H1 (cell line): ENCODE measurements around the gene AIFM3. TPM values are rescaled to one million over a fixed set of nuclear protein-coding genes. Genes with fewer than 3 reads are reported as not detected.

Experiments used
- CTCF ChIA-PET: fragments of 300-600 bp; sonication (Branson Sonifier 250); formaldehyde crosslinking; loops from one replicate; lab custom pipeline; 2021; ENCODE audit not compliant: partially characterized antibody; lab: Charles Lee
- POLR2A ChIA-PET: fragments of 300-600 bp; sonication (Branson Sonifier 250); formaldehyde crosslinking; loops from one replicate; lab custom pipeline; 2021; ENCODE audit warnings: inconsistent platforms; ENCODE audit not compliant: partially characterized antibody; lab: Charles Lee
- DNase-seq, 2 experiments: peaks; one replicate each; pipeline versions ENCODE4 v3.0.0 to v3.0.0-alpha.2; 2010 to 2022; ENCODE audit warnings: low spot score in 2 of 2, low read depth in 1 of 2, mixed read lengths in 1 of 2
- FAIRE-seq: peaks from 2 replicates; lab custom pipeline; 2011; peaks lifted over from hg19 to GRCh38; lab: Jason Lieb, UNC
- H2AFZ ChIP-seq: 2 replicates; pipeline ENCODE4 v1.8.1; 2012; ENCODE audit warnings: low read length, inconsistent platforms
- H2AK5ac ChIP-seq: 2 replicates; pipeline ENCODE4 v1.6.1; 2013; ENCODE audit warnings: low read depth, low read length
- H2BK120ac ChIP-seq: replicated peaks from 2 replicates; pipeline ENCODE3; 2013; ENCODE audit warnings: low read depth, low read length, inconsistent platforms
- H2BK12ac ChIP-seq: 2 replicates; pipeline ENCODE4 v1.6.1; 2013; ENCODE audit warnings: low read depth, low read length
- H2BK15ac ChIP-seq: 2 replicates; pipeline ENCODE4 v1.6.1; 2013; ENCODE audit warnings: low read length
- H2BK20ac ChIP-seq: 2 replicates; pipeline ENCODE4 v1.6.1; 2013; ENCODE audit warnings: low read length
- H2BK5ac ChIP-seq: 2 replicates; pipeline ENCODE4 v1.6.1; 2013; ENCODE audit warnings: low read depth, low read length
- H3K14ac ChIP-seq: 2 replicates; pipeline ENCODE4 v1.6.1; 2013; ENCODE audit warnings: inconsistent platforms; ENCODE audit not compliant: insufficient read length
- H3K18ac ChIP-seq: 2 replicates; pipeline ENCODE4 v1.6.1; 2013; ENCODE audit warnings: low read length; ENCODE audit errors: extremely low read depth
- H3K23ac ChIP-seq: 2 replicates; pipeline ENCODE4 v1.6.1; 2013; ENCODE audit warnings: inconsistent platforms; ENCODE audit not compliant: insufficient read length
- H3K23me2 ChIP-seq: 2 replicates; pipeline ENCODE4 v1.6.1; 2013; ENCODE audit warnings: low read depth, low read length
- H3K27ac ChIP-seq: 2 replicates; pipeline ENCODE4 v1.6.1; 2011; ENCODE audit warnings: low read depth, low read length, inconsistent platforms
- H3K27me3 ChIP-seq, 4 experiments: replicated peaks in 1 of 4; 1 replicate in 1 of 4; 2 replicates in 3 of 4; pipeline versions ENCODE4 v1.6.1 to v1.8.1; 2011 to 2013; ENCODE audit warnings: low read length in 3 of 4, mild to moderate bottlenecking in 3 of 4, inconsistent platforms in 2 of 4, mixed read lengths in 2 of 4, moderate library complexity in 1 of 4; ENCODE audit not compliant: control insufficient read depth in 3 of 4, insufficient read depth in 3 of 4; ENCODE audit errors: extremely low read depth in 1 of 4
- H3K36me3 ChIP-seq, 4 experiments: 2 replicates each; pipeline versions ENCODE4 v1.6.1 to v1.8.1; 2011 to 2013; ENCODE audit warnings: mild to moderate bottlenecking in 4 of 4, low read length in 3 of 4, moderate library complexity in 2 of 4, control low read depth in 1 of 4, inconsistent platforms in 1 of 4; ENCODE audit not compliant: insufficient read depth in 4 of 4, control insufficient read depth in 2 of 4
- H3K4ac ChIP-seq: replicated peaks from 2 replicates; pipeline ENCODE3; 2013; ENCODE audit warnings: low read length, low read depth, mixed read lengths, inconsistent platforms; ENCODE audit not compliant: insufficient read length
- H3K4me1 ChIP-seq, 4 experiments: replicated peaks in 1 of 4; 1 replicate in 1 of 4; 2 replicates in 3 of 4; pipeline versions ENCODE4 v1.6.1 to v1.8.1; 2011 to 2013; ENCODE audit warnings: low read length in 3 of 4, inconsistent platforms in 2 of 4, mixed read lengths in 1 of 4; ENCODE audit not compliant: insufficient read depth in 4 of 4, control insufficient read depth in 3 of 4
- H3K4me2 ChIP-seq, 2 experiments: 2 replicates each; pipeline versions ENCODE4 v1.6.1 to v1.8.1; 2011 to 2013; ENCODE audit warnings: low read depth in 2 of 2, low read length in 2 of 2, control low read depth in 1 of 2, inconsistent platforms in 1 of 2, mild to moderate bottlenecking in 1 of 2; ENCODE audit not compliant: insufficient read depth in 1 of 2
- H3K4me3 ChIP-seq, 4 experiments: fragments of 200-600, 300-600 bp in 1 of 4; sonication (generic), shearing (Covaris generic), sonication (Bioruptor Twin) in 1 of 4; 2 replicates each; pipeline versions ENCODE4 v1.5.1 to v1.8.1; 2011 to 2016; ENCODE audit warnings: low read length in 4 of 4, low read depth in 3 of 4, control low read depth in 2 of 4, inconsistent platforms in 2 of 4, mild to moderate bottlenecking in 2 of 4, mixed read lengths in 1 of 4, moderate library complexity in 1 of 4; ENCODE audit not compliant: insufficient read depth in 2 of 4; ENCODE audit errors: extremely low read depth in 1 of 4
- H3K56ac ChIP-seq: replicated peaks from 2 replicates; pipeline ENCODE3; 2013; ENCODE audit warnings: low read depth, mild to moderate bottlenecking, mixed read lengths, low read length, inconsistent platforms; ENCODE audit not compliant: insufficient read length
- H3K79me1 ChIP-seq: 2 replicates; pipeline ENCODE4 v1.6.1; 2013; ENCODE audit warnings: low read depth, low read length, control low read depth
- H3K79me2 ChIP-seq, 2 experiments: 2 replicates each; pipeline versions ENCODE4 v1.6.1 to v1.8.1; 2012 to 2013; ENCODE audit warnings: low read length in 2 of 2, mild to moderate bottlenecking in 2 of 2, inconsistent platforms in 1 of 2; ENCODE audit not compliant: insufficient read depth in 2 of 2, control insufficient read depth in 1 of 2
- H3K9ac ChIP-seq, 4 experiments: replicated peaks in 1 of 4; 1 replicate in 1 of 4; 2 replicates in 3 of 4; pipeline versions ENCODE4 v1.6.1 to v1.8.1; 2011 to 2013; ENCODE audit warnings: low read depth in 3 of 4, low read length in 3 of 4, control low read depth in 2 of 4, mild to moderate bottlenecking in 2 of 4, moderate library complexity in 2 of 4, inconsistent platforms in 1 of 4; ENCODE audit errors: extremely low read depth in 1 of 4
- H3K9me3 ChIP-seq, 2 experiments: 2 replicates each; pipeline versions ENCODE4 v1.6.1 to v1.8.1; 2012 to 2013; ENCODE audit warnings: mild to moderate bottlenecking in 2 of 2, moderate library complexity in 2 of 2, control low read depth in 1 of 2, inconsistent platforms in 1 of 2, low read depth in 1 of 2, low read length in 1 of 2, mixed read lengths in 1 of 2; ENCODE audit not compliant: insufficient read depth in 2 of 2
- H4K20me1 ChIP-seq, 2 experiments: replicated peaks in 1 of 2; 2 replicates each; pipeline versions ENCODE3 to v1.8.1; 2011 to 2013; ENCODE audit warnings: inconsistent platforms in 2 of 2, low read length in 2 of 2, mild to moderate bottlenecking in 1 of 2; ENCODE audit not compliant: insufficient read depth in 2 of 2, control insufficient read depth in 1 of 2
- H4K5ac ChIP-seq: 2 replicates; pipeline ENCODE4 v1.6.1; 2013; ENCODE audit warnings: low read length, low read depth, mixed read lengths, inconsistent platforms; ENCODE audit not compliant: insufficient read length
- H4K8ac ChIP-seq: 2 replicates; pipeline ENCODE4 v1.8.0; 2013; ENCODE audit warnings: mild to moderate bottlenecking, moderate library complexity, low read length, inconsistent platforms; ENCODE audit not compliant: insufficient read depth; ENCODE audit errors: extremely low read depth
- H4K91ac ChIP-seq: replicated peaks from 2 replicates; pipeline ENCODE3; 2013; ENCODE audit warnings: low read length, mixed read lengths, inconsistent platforms; ENCODE audit not compliant: insufficient read length
- MAFK ChIP-seq: IDR thresholded peaks from 2 replicates; pipeline ENCODE4 v1.6.1; 2012; ENCODE audit warnings: low read depth, mild to moderate bottlenecking, improper control_type of control experiment, low read length
- MAX ChIP-seq: IDR thresholded peaks from 2 replicates; pipeline ENCODE4 v1.6.1; 2012; ENCODE audit warnings: inconsistent platforms
- SAP30 ChIP-seq: fragments of 300-600 bp; sonication (generic); IDR thresholded peaks from 2 replicates; pipeline ENCODE4 v1.7.1; 2012; ENCODE audit warnings: low read length, moderate library complexity, mild to moderate bottlenecking, inconsistent platforms; ENCODE audit not compliant: insufficient read depth, insufficient replicate concordance
- SP4 ChIP-seq: IDR thresholded peaks from 2 replicates; pipeline ENCODE4 v1.6.1; 2012; ENCODE audit warnings: low read length, inconsistent platforms
- TBP ChIP-seq: IDR thresholded peaks from 2 replicates; pipeline ENCODE4 v1.6.1; 2011; ENCODE audit warnings: low read depth, low read length, improper control_type of control experiment
- TEAD4 ChIP-seq: IDR thresholded peaks from 2 replicates; pipeline ENCODE4 v1.6.1; 2012; ENCODE audit warnings: low read depth, low read length, inconsistent platforms, mixed read lengths
- ZNF274 ChIP-seq: IDR thresholded peaks from 2 replicates; pipeline ENCODE4 v1.7.0; 2012; ENCODE audit warnings: low read length, borderline replicate concordance; ENCODE audit errors: extremely low read depth
- WGBS, 2 experiments: shearing (Covaris generic) in 1 of 2; methylation state at CpG; one replicate each; pipeline versions ENCODE4 v1.1.6 to v1.1.7; 2013 to 2015; ENCODE audit warnings: low lambda C conversion rate in 2 of 2, mixed read lengths in 2 of 2, inconsistent platforms in 1 of 2, low coverage in 1 of 2, missing lambda C conversion rate in 1 of 2; ENCODE audit not compliant: insufficient replicate concordance in 2 of 2, insufficient coverage in 1 of 2, insufficient read length in 1 of 2; ENCODE audit errors: extremely low coverage in 1 of 2, missing lambda C conversion rate in 1 of 2; 5-methylcytosine and 5-hydroxymethylcytosine counted together
- polyA plus RNA-seq, 7 experiments: library from polyadenylated mRNA; depleted of rRNA in 3 of 7; stranded (reverse) in 5 of 7; unstranded in 2 of 7; fragments of >200 nt in 5 of 7; fragments of 200-250 nt in 2 of 7; gene quantifications; 1 replicate in 5 of 7; 2 replicates in 1 of 7; 4 replicates in 1 of 7; pipeline versions ENCODE4 v1.2.1 to v1.2.3, GENCODE V29; 2011 to 2013; ENCODE audit warnings: missing spikeins in 2 of 7, mixed read lengths in 2 of 7
- total RNA-seq: library from RNA; stranded (reverse); fragmentation: NEBNext Ultra II Directional; extraction: Animal tissue kit (Norgen Biotek cat#: 25700); gene quantifications from 2 replicates; pipeline ENCODE4 v1.2.1, GENCODE V29; 2021

Gene AIFM3
- total and polyA plus RNA-seq, 2 of the 8 experiments (the other 6 are each of a cell fraction or from before 2014, with no cell fraction given) = 0.86 to 1.4 TPM

GRCh38 chr22:20948450-20948849, 18.6 kb upstream of the AIFM3 start:
- H3K56ac ChIP-seq = no peak overlapping the region
- H2BK120ac ChIP-seq = no peak overlapping the region
- no peaks in the 10 kb centered on the region for H3K23me2 ChIP-seq
- no peak overlapping the region for H2AFZ ChIP-seq
- peaks cover 16% of the 10 kb centered on the region for H3K79me1 ChIP-seq
- H3K23ac ChIP-seq = no peak overlapping the region
- H2BK20ac ChIP-seq = no peak overlapping the region
- no peak overlapping the region for H3K4me2 ChIP-seq
- H3K9ac ChIP-seq = no peak overlapping the region
- no peak overlapping the region for H2AK5ac ChIP-seq
- H4K8ac ChIP-seq = no peak overlapping the region
- no peaks in the 10 kb centered on the region for H3K27me3 ChIP-seq
- H3K36me3 ChIP-seq = peaks cover 8 to 39% (median 26%) of the 10 kb centered on the region in 4 experiments; a peak in 7 of 8 replicates
- H4K20me1 ChIP-seq = peaks cover 27 to 46% of the 10 kb centered on the region in 2 experiments
- H2BK5ac ChIP-seq = no peak overlapping the region
- H3K27ac ChIP-seq = no peak overlapping the region
- H4K5ac ChIP-seq = no peak overlapping the region
- no peaks in the 10 kb centered on the region; a peak in 1 of 7 replicates for H3K4me1 ChIP-seq
- no peak overlapping the region for H2BK12ac ChIP-seq
- no peak for DNase-seq
- H3K4ac ChIP-seq = no peak overlapping the region
- CTCF ChIA-PET = interaction anchor here (1.0 to 1.3 kb wide), 2 partner anchors 9 to 11 kb away, joined by 4 read pairs; no protein-coding TSS in a partner anchor
- H3K18ac ChIP-seq = no peak overlapping the region
- H4K91ac ChIP-seq = no peak overlapping the region
- no peaks in the 10 kb centered on the region for H3K9me3 ChIP-seq
- no peak overlapping the region for H3K14ac ChIP-seq
- H3K4me3 ChIP-seq = no peak overlapping the region
- 88% methylated on average over 5 of the region's 5 CpGs; no CpG with 5 or more reads in 1 of the 2 experiments for WGBS, 2 experiments
- no peak overlapping the region for H2BK15ac ChIP-seq
- POLR2A ChIA-PET = no interaction called here
- FAIRE-seq = no peak
- H3K79me2 ChIP-seq = peaks cover 9 to 89% of the 10 kb centered on the region in 2 experiments
- TF ChIP-seq TEAD4 = no peak
- no peak for TF ChIP-seq MAFK
- TF ChIP-seq ZNF274 = no peak
- TF ChIP-seq SP4 = no peak
- no peak for TF ChIP-seq MAX
- TF ChIP-seq SAP30 = no peak
- no peak for TF ChIP-seq TBP
